Body of pancreas (tissue), 4 donors: ENCODE data around the gene FAIM.

ENCODE experiments used
- CTCF ChIP-seq, 7 experiments: fragments of 450-650 bp in 4 of 7; fragments of 200-600 bp in 3 of 7; sonication (generic) in 3 of 7; IDR thresholded peaks; one replicate each; pipeline ENCODE4 v1.5.1; 2016 to 2019; ENCODE audit warnings: antibody characterized with exemption in 7 of 7
- POLR2A ChIP-seq, 3 donors: fragments of 450-650 bp; IDR thresholded peaks; one replicate each; pipeline ENCODE4 v1.6.1; 2016; ENCODE audit warnings: antibody characterized with exemption in 3 of 3, mild to moderate bottlenecking in 2 of 3

DNA sequence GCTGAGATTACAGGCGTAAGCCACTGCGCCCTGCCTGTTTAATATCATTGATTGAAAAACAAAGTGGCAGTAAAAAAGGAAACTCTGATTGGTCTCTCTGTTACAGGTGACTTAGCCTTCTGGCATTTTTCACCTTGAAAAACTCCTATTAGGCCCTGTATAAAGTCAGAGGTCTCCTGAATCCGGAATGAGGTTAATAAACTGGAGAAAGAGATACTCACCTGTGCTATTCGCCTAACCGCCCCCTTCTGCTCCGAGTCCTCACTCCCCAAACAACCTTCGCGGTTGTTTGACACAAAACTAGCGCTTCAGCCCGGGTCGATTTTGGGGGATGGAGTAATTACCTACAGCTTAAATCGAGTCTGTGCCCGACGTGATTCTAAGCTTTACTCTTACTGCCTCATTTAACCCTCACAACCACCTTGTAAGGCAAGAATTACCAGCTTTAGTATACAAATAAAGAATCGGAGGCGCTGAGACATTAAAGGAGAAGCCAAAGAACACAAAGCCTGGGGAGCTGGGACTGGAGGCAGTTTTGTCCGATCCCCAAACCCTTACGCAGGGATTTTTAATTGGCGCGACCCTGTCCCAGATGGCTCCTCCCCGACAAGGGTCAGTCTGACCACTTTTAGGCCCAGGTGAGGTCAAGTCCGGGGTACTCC, 15.0 kb upstream of the FAIM start:
- TF ChIP-seq CTCF (IDR thresholded peaks at IDR 0.05) (no peak), POLR2A (IDR thresholded peaks at IDR 0.05) (no peak)
